GM19397 (cell line): Measurements from ENCODE around the gene IQGAP2.

Source experiments
- ATAC-seq: cut with Tn5 transposase; IDR thresholded peaks from one replicate; pipeline ENCODE4 v1.9.1; 2021; ENCODE audit warnings: mild to moderate bottlenecking, moderate library complexity; ENCODE audit not compliant: unreplicated experiment

The IQGAP2 gene

DNA sequence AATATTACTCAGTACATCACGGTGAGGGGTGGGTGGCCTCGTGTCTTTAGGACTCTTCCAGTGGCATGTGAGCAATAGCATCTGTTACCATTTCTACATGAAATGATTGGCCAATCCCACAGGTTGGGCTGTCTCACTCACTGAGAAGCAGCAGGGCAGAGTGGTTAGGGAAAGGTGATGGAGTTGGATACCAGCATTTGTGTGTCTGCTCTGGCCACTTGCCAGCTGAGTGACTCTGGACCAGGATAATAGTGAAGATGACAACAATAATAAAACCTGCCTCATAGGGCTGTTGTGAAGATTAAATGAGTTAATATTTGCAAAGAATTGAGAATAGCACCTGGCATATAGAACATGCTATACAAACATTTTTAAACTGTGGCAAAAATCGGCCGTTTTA is 42.0 kb downstream of the IQGAP2 start:
- ATAC-seq, result no peak

DNA sequence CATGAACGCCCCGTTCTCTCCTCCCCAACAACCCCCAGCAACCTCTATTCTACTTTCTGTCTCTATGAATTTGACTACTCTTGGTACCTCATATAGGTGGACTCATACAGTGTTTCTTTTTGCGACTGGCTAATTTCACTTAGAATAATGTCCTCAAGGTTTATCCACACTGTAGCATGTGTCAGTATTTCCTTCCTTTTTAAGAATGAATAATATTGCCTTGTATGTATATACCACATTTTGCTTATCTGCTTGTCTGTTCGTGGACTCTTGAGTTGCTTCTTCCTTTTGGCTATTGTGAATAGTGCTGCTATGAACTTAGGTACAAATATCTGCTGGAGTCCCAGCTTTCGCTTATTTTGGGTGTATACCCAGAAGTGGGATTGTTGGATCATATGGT is 42.7 kb downstream of the IQGAP2 start:
- ATAC-seq, result no peak

DNA sequence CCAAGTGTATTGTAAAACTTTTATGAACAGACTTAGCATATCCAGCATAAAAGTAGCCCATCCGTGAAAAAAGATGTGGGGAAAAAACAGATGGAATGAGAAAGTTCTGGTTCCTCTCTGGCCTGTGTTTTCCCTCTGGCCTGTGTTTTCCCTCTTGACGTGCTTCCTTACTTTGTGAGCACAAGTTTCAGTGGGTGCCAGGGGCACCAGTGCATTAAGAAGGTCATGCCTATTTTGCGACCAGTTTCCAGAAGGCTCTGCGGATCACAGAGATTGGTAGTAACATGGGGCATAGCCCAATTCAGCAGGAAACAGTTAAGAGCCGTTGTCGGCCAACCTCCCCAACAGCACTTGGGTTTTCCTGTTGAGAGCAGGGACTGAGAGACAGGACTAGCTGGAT is 43.7 kb downstream of the IQGAP2 start:
- ATAC-seq, result no peak

DNA sequence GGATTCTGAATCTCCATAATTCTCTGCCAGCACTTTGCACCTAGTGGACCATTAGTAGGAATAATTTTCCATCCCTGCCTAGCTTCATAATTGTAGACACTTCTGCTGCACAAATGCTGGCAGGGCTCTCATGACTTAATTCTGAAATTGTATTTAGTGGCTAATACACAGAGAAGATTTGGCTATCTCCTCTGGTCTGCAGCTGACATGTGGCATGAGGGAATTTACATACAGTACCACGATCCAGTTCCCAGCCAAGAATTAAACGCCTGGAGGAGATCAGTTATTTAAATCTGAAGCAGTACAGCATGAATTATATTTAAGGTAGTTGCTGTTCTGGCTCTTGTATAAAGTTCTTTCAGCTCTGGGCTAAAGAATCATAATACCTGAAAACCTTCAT is 46.5 kb downstream of the IQGAP2 start:
- no peak for ATAC-seq

DNA sequence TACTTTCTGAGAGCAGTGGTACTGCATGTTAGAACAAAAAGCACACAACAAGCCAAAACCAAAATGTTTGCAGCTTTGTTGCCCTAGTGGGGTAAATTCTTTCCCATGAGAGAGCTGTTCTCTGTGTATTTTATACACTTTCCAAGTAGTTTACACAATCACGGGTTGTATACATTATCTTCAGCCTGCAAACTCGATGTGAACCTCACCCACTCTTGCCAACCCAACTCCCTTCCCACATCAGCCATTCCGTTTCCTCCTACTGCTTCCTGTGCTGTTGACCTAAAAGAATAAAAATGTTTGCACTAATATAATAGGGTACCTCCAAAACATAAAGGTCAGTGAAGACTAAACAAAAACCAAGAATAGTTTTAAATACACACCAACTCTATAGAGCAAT is 47.0 kb downstream of the IQGAP2 start:
- no peak for ATAC-seq

DNA sequence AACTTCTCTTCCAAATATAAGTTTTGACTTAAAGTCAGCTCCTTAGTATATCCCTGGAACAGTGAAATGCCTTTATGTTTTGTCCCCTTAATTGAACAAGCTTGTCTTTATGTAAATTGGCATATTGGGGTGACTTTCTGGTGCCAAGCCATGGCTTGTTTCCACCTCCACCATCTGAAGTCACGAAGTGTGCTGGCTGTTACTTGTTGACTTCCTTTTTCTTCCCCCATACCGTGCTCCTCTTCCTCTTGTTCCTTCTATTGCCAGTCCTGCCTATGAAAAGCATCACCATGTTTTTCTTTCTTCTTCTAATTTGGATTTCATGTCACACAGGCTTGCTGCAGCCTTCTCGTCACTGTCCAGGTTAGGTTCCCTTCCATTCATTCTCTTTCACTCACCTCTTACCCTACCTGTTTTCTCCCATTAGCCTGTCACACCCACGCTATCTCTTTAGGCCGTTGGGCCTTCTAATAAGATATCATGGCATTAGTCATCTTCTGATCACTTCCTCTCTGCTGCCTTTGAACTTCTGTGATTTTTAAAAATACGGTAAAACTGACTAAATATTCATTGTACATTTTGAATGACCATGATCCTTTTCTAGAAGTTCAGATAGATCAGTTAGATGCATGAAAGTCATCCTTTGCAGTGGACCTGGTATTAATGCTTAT is 48.1 kb downstream of the IQGAP2 start:
- no peak for ATAC-seq

DNA sequence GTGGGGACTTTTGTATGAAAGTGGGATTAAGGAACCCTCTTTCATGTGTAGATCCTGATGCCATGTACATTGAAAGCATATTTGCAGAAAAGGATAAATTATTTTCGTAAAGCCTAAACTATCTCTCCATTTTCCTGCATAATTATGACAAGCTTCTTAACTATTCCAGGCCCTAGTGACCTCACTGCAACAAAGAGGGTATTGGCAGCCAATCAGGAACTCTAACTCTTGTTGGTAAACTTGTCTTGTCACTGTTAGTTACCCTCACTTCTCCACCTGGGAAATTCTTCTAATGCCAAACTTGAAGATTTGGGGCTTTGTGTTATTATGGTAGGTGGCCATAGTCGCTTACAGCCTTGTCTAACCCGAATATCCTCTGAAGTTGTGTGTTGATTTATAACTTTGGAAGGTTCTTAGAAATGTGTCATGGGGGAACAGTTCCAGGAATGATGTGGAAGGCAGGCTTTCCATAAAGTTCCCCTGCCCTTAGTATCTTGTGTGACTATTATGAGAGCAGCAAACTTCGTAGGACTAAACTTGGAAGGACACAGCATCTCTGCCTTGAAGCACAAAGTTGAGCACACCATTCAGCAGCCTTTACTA is 52.5 kb downstream of the IQGAP2 start:
- no peak for ATAC-seq

DNA sequence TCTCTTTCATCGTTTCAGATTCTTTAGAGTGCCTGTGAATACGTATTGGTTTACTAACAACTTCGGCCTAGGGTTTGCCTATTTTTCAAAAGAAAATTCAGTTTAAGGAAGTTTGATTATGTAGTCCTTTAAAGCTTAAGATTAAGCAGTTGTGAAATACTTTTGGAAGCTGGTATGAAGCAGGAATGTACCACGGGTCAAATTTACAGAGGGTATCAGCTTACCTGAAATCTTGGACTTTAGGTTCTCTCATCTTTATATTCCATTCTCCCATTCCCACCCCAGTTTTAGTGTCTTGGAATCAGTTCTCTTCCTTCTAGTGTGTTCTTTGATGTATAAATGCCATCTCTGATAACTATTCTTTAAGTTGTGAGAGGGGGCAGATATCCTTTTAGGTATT is 53.2 kb downstream of the IQGAP2 start:
- ATAC-seq, result no peak

DNA sequence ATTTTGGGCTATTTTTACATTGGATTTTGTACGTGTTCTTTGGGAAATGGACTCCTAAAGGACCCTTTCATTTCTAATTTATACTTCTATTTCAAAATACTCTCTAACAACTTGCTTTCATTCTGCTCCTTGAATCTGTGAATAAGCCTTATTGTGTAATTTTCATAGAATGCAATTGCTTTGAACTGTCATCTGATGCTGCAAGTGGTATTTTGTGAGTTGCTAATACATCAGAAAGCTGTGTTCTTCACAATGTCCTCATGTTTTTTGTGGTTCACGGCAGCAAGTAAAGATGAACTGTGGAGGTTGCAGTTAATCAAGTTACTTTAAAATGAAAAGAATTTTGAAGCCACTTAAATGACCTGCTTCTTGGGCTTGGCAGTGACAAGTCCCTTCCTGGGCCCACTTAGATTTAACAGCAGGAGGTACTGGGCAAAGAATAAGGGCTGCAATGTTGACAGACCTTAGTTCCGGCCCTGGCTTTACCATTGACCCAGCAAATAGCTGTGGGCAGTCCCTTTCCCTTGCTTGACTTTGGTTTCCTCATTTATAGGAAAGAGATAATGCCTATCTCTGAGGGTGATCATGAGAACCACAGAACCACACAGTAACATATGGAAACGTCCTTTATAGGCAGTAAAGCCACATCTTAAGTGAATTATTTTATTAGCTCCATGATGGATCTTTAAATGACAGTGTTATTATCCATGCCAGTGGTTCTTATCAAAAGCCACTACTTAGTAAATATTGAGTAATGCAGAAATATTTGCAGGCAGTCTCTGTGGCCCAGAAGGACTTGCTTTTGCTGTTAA is 54.8 kb downstream of the IQGAP2 start:
- ATAC-seq, result no peak

DNA sequence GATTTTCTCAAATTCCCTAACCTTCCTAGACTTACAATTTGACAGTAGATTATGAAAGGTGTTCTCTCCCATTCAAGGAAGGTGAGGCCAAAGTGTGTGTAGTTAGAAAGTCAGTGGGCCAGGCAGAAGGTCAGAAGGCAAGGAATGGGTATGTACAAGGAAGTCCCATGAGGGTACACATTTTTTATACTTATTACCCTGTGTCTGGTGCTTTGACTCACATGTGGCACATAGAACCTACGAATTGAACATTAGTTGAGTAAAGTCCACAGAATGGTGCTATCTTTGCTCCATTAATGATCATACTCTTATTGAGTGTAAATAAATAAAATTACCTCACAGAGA is 55.4 kb downstream of the IQGAP2 start:
- no peak for ATAC-seq

DNA sequence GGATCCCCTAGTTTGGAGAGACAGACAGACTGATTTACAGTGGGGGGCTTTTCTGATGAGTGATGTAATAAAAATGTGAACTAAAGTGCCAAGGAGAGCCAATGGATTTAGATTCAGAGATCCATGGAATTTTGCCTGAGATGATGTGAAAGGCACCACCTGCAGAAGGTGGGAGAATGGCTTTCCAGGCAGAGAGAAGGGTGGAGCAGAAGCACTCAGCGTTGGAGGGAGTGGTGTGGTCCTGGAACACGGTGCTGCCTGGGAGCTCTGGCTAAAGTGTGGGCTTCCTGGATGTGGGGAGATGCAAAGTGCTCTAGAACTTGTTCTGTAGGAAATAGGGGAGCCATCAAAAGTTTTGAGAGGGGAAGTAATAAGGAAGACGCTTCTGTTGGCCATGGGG is 57.0 kb downstream of the IQGAP2 start:
- ATAC-seq, result no peak

DNA sequence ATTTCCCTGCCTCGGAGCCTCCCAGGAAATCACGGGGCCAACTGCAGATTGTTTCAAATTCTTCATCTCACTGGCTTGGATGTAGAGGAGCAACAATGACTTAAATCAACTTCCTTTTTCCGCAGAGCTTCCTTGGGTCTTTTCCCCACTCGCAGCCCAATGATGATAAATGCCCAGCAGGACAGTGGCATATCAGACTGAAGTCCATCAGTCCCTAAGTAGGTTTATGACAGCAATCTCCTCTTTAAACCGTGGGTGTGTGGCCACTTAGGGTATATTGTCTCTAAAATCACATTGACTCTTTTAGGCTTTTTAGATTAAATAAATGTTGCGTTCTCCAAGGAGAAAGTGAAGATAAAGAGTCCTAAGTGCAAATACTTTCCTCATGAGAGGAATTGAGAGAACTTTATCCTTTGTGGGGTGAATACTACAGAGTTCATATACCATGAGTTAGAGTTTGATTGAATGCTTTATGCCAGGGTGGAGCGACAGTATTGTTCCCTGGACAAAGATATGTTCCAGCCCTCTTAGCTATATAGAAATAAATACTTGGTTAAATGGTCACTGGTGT is 59.1 kb downstream of the IQGAP2 start:
- no peak for ATAC-seq

DNA sequence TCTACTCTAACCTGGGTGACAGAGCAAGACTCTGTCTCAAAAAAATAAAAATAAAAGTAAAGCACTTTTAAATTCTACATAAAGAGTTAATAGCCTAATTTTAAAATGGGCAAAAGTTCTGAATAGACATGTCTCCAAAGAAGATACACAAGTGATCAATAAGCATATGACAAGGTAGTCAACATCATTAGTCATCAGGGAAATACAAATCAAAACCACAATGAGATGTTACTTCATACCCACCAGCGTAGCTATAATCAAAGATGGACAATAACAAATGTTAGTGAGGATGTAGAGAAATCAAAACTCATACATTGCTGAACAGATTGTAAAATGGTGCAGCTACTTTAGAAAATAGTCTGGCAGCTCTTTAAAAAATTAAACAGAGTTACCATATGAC is 64.1 kb downstream of the IQGAP2 start:
- ATAC-seq, result no peak

DNA sequence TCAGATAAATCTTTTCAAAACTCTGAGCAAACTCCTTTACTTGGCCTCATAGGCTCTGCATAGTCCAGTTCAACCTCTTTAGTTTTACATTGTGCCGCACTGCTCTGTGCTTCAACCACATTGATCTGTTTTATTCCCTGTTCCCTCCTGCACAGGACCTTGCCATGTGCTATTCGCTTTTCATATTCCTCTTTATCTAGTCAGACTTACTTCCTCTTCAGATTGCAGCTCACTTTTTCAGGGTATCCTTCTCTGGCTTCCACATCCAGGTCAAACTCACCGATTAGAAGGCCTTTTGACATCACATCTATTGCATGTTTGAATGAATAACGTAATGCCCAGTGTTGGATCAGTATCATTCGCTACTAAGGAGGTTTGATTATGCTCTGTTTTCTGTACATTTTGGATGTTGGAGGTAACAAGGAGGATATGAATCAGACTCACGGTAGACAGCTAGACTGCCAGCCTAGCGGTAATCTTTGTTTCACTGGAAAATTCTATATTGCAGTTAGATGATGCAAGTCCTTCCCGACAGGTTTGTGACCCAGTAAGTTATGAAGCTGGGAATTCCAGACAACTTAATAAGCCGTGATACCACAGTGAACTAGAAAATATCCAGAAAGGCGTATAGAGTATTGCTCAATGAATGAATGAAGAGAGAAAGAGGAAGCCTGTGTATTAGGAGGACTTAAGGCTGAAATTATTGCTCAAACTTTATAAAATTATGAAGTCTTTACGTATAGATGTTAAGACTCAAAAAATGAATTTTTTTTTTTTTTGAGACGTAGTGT is 65.7 kb downstream of the IQGAP2 start:
- ATAC-seq, result no peak

DNA sequence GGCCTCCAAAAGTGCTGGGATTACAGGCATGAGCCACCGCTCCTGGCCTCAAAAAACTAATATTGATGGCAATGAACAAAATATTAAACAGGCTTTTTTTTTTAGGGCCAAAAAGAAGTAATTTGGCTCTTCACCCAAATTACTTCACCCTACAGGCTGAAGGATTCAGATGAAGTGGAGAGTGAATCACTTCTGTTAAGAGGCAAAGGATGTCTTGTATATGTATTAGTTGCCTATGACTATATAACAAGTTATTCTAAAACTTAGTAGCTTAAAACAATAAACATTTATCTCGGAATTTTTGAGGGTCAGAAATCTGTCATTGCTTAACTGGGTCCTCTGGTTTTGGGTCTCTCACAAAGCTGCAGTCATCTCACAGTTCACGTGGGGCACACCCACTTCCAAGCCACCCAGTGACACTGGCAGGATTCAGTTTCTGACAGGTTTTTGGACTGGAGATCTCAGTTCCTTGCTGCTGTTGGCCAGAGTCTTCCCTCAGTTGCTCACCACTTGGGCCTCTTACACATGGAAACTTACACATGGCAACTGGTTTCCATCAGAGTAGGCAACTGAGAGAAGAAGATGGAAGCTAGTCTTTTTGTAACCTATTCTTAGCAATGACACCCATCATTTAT is 66.7 kb downstream of the IQGAP2 start:
- ATAC-seq, result no peak

DNA sequence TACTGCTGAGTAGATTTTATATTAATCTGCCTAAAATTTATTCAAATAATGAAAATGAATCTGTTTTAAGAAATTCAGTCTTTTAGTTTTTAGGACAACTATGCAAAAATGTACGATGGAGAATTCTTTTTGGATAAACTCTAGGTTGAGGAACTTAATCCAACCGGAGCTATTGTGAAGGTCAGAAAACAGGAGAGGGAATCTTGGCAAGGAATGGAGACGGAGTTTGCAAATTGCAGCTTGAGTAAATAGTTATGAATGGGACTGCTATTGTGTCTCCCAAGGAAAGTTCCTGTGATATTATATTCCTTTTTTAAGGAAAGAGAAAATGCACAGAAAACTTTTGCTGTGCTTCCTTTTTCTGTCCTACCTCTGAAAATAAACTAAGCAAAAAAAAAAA is 67.9 kb downstream of the IQGAP2 start:
- no peak for ATAC-seq

DNA sequence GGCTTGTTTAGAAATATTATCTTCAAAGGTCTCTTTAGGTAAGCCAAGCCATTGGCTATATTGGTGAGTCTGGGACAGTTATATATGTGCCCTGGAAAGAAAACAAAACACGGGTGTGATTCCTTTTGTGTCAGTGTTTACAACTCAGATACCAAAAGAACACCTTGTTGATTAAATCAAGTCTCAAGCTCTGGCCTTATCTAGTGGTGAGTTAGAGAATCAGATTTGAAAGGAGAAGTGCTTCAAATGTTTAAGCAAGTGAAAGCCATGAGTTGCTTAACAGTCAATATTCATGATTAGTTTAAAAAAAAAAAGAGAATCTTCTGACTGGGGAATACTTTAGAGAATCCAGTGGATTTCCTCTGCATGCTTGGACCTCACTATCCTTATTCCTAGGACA is 68.3 kb downstream of the IQGAP2 start:
- ATAC-seq, result no peak

DNA sequence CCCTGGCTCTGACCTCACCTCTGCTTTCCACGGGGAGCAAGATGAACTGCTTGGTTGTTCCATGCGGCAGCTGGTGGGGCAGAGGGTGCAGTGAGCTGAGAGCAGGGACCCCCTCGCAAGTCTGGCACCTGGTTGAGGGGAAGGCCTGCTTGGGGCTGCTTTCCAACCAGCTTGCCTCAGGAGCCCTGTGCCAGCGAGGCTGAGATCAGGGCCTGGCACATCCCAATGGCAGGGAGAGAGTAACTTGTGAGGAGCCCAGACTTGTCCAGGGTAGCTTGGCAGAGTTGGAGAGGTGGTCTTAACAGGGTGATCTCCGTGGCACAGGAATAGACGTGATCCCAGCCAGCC is 68.9 kb downstream of the IQGAP2 start:
- ATAC-seq, result no peak

DNA sequence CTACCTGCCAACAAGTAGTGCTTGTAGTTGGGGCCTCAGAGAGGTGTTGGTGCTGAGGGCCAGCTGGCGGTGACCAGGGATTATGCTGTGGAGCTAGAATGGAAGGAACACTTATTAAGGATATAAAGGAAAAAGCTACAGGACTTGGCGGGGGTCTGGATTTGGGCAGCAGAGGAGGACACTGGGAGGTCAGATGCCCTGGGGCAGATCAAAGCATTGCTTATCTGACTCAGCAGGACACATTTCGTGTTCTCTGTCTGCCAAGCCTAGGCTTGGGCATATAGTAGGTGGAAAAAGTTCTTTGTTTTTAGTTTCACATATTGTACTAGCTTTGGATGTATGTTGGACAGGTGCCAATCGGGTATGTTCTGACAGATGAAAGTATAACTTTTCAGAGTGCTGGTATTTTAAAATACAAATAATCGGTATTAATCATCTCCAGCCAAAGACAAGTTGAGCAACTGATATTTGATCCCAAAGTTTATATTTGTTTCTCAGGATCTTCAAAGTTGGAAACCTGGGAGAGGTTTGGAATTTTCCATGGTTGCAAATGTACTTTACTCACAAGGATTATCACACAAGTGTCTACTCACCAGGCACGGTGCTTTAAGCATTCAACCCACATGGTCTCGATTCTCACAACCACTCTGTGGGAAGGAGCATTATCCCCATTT is 69.4 kb downstream of the IQGAP2 start:
- no peak for ATAC-seq

DNA sequence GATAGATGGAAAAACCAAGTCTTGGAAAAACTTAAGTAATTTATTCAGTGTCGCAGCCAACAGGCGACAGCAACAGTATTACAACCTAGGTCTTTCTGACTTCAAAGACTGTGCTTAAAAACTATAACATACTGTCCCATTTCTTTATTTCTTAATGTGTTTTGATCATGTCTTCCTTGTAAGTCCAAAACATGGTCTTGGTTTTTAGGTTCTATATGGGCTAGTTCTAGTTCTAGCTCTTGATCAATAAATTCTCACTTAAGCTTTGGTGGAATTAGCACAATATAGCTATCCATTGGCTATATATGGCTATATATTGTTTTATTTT is 69.9 kb downstream of the IQGAP2 start:
- ATAC-seq, result no peak

DNA sequence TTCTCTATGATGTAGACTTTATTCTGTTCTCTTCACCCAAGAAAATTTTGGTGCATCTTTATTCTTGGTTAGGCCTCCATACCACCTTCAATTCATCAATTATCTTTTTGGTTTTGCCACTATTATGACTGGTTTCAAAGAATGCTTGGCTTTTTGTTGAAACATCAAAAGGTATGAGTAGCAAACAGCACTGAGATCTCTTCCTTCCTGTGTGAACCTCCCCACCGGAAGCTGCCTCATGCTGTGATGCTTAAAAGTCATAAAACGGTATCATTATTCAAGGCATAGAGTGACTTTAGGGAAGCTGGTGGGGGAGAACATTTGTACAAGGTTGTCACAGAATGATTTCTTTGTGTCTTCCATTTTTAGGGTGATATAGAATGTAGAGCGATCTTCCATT is 70.6 kb downstream of the IQGAP2 start:
- no peak for ATAC-seq
